Activated CD4-positive, alpha-beta T cell treated with anti-CD3 and anti-CD28 coated beads, Interleukin-2, amount 10 ng/mL, durations not matched to agents 7 days and 5 days (primary cell): ENCODE measurements around the gene ENAH. TPM values are rescaled to one million over a fixed set of nuclear protein-coding genes. Genes with fewer than 3 reads are reported as not detected.
A peak's percentile ranks its signal among the peaks of the same experiment; 100 is the strongest.

Source experiments
- CTCF ChIA-PET: fragments of 350-600 bp; sonication (Branson Sonifier 250); formaldehyde crosslinking; loops from one replicate; lab custom pipeline; 2021; ENCODE audit warnings: antibody characterized with exemption; lab: Charles Lee
- POLR2A ChIA-PET: fragments of 350-600 bp; sonication (Branson Sonifier 250); formaldehyde crosslinking; loops from one replicate; lab custom pipeline; 2021; ENCODE audit warnings: antibody characterized with exemption; lab: Charles Lee
- DNase-seq: peaks from one replicate; pipeline ENCODE4 v3.0.0-alpha.2; 2020
- H3K27ac Mint-ChIP-seq: one replicate; pipeline ENCODE4 v1.8.0; 2021; ENCODE audit warnings: mild to moderate bottlenecking, moderate library complexity, mixed read lengths
- H3K27me3 Mint-ChIP-seq: one replicate; pipeline ENCODE4 v1.8.0; 2021; ENCODE audit warnings: mixed read lengths
- H3K36me3 Mint-ChIP-seq: one replicate; pipeline ENCODE4 v1.8.0; 2021; ENCODE audit warnings: low read depth, mixed read lengths
- H3K4me1 Mint-ChIP-seq: one replicate; pipeline ENCODE4 v1.8.0; 2021; ENCODE audit warnings: mixed read lengths
- H3K4me3 Mint-ChIP-seq: one replicate; pipeline ENCODE4 v1.8.0; 2021; ENCODE audit warnings: mild to moderate bottlenecking, moderate library complexity, mixed read lengths
- H3K9me3 Mint-ChIP-seq: one replicate; pipeline ENCODE4 v1.8.0; 2021; ENCODE audit warnings: mixed read lengths
- total RNA-seq, 2 experiments: library from RNA; stranded (reverse); gene quantifications; one replicate each; pipeline ENCODE4 v1.2.3, GENCODE V29; 2021

ENAH gene
- total RNA-seq, 2 experiments from 2014 or later: not detected

DNA sequence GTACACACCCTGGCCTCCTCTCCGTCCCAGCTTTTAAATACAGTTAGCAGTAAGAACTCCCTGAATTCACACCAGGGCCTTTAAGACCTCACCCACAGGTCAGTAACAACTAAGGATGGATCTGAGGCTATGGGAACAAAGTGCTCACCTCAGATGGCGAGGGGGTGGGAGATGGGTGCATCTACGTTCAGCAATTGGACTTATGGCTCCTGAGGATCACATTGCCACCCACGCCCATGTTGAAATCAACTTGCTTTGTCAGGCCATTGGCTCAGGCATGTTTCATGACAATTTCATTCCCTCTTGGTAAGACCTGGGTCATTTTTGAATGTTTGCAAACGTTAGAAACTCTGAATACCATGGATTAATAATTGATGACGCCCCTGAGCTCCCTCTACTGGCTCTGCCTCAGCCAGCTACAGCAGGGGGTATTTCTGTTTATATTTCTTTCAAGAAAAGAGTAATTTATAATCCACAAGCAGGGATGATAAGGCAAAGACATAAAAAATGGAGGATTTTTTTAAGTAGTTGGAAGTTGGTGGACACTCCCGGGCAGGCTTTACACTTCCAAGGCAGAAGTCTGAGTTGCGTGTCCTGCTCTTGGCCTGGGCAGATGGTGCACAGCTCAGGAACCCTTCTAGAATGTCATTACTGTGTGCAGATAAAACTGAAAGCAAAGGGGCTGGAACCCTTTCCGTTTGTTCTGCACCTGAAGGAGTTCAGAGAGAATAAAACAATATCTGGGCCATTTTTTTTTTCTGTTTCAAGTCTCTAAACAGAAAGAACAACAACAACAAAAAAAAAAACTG lies 211.4 kb downstream of the ENAH start:
- DNase-seq: peak; percentile 37
- H3K27ac Mint-ChIP-seq: peak overlapping the region; percentile 81
- no peaks in the 10 kb centered on the region for H3K27me3 Mint-ChIP-seq
- H3K9me3 Mint-ChIP-seq: peaks cover 2% of the 10 kb centered on the region
- H3K36me3 Mint-ChIP-seq: peaks cover 2% of the 10 kb centered on the region
- H3K4me1 Mint-ChIP-seq: peaks cover 63% of the 10 kb centered on the region
- POLR2A ChIA-PET: interaction anchor here (0.7 kb wide), 1 partner anchor 15 kb away, joined by 3 read pairs; no protein-coding TSS in a partner anchor
- H3K4me3 Mint-ChIP-seq: peak overlapping the region; percentile 53
- CTCF ChIA-PET: interaction anchor here (0.7 to 1.6 kb wide), 4 partner anchors 10 to 488 kb away, joined by 3 to 5 read pairs (median 4); no protein-coding TSS in a partner anchor

DNA sequence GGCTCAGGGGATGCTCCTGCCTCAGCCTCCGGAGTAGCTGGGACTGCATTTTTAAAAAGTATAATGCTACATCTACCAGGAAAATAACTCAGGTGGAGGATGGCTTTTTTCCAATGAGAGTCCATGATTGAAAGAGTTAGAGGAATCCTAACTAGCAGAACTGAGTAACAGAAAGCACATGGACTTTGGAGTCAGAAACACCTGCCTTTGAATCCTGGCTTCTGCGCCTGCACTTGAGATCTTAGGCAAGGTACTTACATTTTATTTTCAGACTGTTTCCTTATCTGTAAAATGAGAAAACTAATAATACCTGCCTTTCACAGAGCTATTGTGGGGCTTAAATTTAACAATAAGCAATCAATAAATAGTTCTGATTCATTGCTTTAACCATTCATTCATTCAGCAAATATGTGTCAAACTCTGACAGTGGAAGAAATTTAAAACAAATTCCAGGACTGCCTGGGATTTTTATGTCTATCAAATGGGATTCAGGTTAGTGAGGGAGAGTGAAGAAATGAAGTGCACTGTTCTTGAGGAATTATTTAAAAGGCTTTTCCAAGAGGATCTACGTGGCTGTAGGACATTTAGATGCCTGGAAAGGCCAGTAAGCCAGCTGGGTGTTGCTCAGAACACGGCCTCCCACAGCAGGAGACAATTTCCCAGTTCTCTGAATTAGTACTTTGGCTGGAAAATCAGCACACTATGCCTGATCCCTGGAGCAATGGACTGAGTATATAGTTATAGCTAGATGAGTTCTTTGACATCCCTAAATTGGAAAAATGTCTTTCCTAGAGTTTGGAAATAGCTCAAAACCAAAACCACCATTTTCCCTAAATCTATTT lies 212.3 kb downstream of the ENAH start:
- Mint-ChIP-seq H3K27ac (peak overlapping the region; percentile 81), H3K4me3 (no peak overlapping the region), H3K4me1 (peaks cover 55% of the 10 kb centered on the region), H3K27me3 (peaks cover 2% of the 10 kb centered on the region), H3K9me3 (peaks cover 2% of the 10 kb centered on the region), H3K36me3 (no peaks in the 10 kb centered on the region)
- DNase-seq: no peak
- ChIA-PET CTCF (interaction anchor here (1.0 to 1.7 kb wide), 4 partner anchors 9 to 26 kb away, joined by 3 to 5 read pairs (median 4); no protein-coding TSS in a partner anchor), POLR2A (interaction anchor here (0.8 kb wide), 1 partner anchor 12 kb away, joined by 3 read pairs; no protein-coding TSS in a partner anchor)

GRCh38 chr1:225437710-225438437 lies 215.0 kb downstream of the ENAH start:
- Mint-ChIP-seq H3K9me3 (no peaks in the 10 kb centered on the region), H3K27me3 (peaks cover 11% of the 10 kb centered on the region), H3K4me3 (no peak overlapping the region), H3K27ac (no peak overlapping the region), H3K36me3 (no peaks in the 10 kb centered on the region), H3K4me1 (peaks cover 29% of the 10 kb centered on the region)
- ChIA-PET POLR2A (no interaction called here), CTCF (no interaction called here)
- DNase-seq: no peak

Other genes starting within 250 kb of the ENAH start
- 100 to 1,000 TPM; 239 to 296 TPM for gene LBR, start 225.1 kb downstream of the ENAH start, total RNA-seq
- gene SRP9, start 124.7 kb upstream of the ENAH start, total RNA-seq: 100 to 1,000 TPM; 219 to 249 TPM
- 1 to 10 TPM; 1.8 to 2.4 TPM for gene EPHX1, start 157.0 kb upstream of the ENAH start, total RNA-seq
- 100 to 1,000 TPM; 197 to 211 TPM for gene TMEM63A, start 229.3 kb upstream of the ENAH start, total RNA-seq
- not detected for gene LEFTY1, start 236.0 kb upstream of the ENAH start, total RNA-seq